Dermis blood vessel endothelial cell (primary cell): ENCODE measurements around the gene ANTKMT. TPM values are rescaled to one million over a fixed set of nuclear protein-coding genes. Genes with fewer than 3 reads are reported as not detected.
"Not testable (repeated sequence)": the region's sequence is repeated elsewhere in the genome, so short reads cannot be mapped to it uniquely, and the experiment has no call there.

Source experiments
- DNase-seq: peaks from one replicate; pipeline ENCODE4 v3.0.0; 2010
- total RNA-seq: library from RNA; depleted of rRNA; stranded (reverse); fragments of >200 nt; gene quantifications from 2 replicates; pipeline ENCODE4 v1.2.3, GENCODE V29; 2014

The ANTKMT gene
- total RNA-seq, 1 donor from 2014 or later: 47.5 TPM

DNA sequence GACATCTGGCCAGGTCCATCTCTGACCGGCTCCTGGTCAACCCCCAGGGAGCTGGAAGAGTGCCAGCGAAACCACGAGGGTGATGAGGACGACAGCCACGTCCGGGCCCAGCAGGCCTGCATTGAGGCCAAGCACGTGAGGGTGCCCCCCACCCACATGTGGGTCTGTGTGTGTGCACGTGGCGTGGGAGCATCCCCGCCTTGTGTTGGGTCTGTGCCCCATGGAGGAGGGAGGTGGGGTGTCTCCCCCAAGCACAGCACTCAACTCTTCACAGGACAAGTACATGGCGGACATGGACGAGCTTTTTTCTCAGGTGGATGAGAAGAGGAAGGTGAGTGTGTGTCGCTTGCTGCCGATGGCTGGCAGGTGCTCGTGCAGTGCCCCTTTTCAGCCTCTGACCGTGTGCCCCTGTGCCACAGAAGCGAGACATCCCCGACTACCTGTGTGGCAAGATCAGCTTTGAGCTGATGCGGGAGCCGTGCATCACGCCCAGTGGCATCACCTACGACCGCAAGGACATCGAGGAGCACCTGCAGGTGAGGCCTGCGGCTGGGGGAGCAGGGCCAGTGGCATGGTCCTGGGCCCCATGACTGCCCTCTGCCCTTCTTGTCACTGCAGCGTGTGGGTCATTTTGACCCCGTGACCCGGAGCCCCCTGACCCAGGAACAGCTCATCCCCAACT is 39.1 kb upstream of the ANTKMT start:
- no peak for DNase-seq

- no peak for DNase-seq
These were observed 38.2 kb upstream of the ANTKMT start for GRCh38 chr16:682493-683395.

DNA sequence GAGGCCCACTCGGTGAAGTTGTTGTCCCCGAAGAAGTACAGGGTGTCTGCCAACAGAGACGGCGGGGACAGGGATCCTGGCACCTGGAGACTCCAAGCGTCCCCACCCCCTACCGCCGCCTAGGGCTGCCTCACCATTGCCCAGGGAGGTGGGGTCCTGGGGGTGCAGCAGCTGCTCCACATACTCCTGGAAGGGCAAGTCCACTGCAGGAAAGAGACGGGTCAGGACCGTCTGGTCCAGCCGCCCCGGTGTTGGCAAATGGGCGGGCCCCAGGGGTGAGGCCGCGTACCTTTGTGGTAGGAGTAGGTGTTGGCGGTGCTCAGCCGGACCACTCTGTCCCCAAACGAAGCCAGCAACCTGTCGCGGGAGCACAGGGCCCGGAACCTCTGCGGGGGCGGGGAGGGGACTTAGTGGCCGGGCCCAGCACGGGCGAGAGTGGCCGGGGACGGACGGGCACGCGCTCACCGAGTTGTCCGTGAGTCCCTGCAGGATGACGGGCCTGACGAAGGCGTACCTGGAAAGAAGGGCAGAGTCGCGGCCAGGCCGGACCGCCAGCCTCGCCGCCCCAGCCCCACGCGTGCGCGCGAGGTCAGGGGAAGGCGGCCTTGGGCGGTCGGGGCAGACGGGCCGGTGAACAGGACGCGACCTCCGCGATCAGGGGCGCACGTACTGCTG is 37.4 kb upstream of the ANTKMT start:
- no peak for DNase-seq

DNA sequence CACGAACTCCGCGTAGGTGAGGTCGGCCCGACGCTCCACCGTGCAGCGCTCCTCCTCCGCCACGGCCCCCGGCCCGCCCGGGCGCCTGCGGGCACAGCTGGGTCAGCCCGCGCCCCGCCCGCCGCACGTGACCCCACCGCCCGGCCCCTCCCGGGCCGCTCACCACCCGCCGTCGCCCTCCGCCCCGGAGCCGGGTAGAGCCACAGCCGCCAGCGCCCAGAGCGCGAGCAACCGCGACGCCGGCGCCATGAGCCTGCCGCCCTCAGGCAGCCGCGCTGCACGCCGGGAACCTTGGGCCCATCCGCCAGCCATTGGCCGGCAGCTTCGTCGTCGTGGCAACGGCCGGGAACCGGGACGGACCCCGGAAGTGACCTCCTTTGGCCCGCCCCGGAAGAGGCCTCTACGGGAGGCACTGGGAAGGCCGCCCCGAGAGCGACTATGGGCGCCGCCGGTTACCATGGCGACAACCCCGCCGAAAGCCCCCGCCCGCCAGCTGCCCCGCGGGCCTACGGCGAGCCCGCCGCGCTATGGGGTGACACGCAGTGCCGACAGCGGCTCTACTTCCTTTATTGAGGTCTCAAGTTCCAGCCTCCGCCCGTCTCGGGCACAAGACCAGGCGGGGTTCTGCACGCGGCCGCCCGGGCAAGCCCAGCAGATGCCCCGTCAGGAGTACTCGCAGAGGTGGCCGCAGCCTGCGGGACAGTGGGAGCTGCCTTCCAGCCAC is 36.7 kb upstream of the ANTKMT start, which contains the start of gene JMJD8:
Gene JMJD8 (minus strand): TSS at position 264 of the 724 bp plus-strand sequence. CDS start 15 bp downstream, at position 249.
- peak; percentile 93 for DNase-seq

GRCh38 chr16:684961-685696 is 35.8 kb upstream of the ANTKMT start:
- DNase-seq: no peak

- peak; percentile 76 for DNase-seq
These were observed 35.0 kb upstream of the ANTKMT start for GRCh38 chr16:685967-686366.

- DNase-seq: no peak
These were observed 34.3 kb upstream of the ANTKMT start for GRCh38 chr16:686459-687260.

- DNase-seq: no peak
These were observed 33.4 kb upstream of the ANTKMT start for GRCh38 chr16:687499-687898.

DNA sequence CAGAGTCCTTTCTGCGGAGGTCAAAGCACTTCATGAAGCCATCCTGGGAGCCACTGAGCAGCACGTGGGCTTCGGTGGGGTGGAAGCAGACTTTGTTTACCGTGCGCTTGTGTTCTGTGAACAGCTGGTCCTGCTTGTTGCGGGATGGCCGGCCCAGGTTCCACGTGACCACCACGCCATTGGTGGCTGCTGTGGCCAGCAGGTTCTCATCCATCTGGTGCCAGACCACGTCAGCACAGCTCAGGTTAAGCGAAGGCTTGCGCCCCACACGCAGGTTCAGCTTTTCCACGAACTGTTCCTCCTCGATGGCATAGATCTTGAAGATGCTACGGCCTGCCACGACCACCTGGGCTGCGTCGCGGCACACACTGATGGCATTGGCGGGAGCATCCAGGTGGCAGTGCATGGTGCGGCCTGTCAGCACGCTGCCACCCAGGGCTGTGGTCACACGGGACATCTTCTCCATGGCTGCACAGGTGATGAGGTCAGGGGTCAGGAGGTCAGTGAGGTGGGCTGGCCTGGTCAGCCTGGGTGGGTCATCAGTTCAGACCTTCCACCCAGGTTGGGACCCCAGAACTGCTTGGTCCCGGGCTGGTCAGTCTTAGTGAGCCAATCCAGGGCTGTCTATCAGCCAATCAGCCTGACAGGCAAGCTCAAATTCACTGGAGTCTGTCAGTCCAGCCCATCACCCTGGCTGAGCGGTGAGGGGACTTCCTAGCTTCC is 31.6 kb upstream of the ANTKMT start:
- DNase-seq: no peak

GRCh38 chr16:691242-691641 is 29.7 kb upstream of the ANTKMT start:
- DNase-seq: not testable (repeated sequence)

DNA sequence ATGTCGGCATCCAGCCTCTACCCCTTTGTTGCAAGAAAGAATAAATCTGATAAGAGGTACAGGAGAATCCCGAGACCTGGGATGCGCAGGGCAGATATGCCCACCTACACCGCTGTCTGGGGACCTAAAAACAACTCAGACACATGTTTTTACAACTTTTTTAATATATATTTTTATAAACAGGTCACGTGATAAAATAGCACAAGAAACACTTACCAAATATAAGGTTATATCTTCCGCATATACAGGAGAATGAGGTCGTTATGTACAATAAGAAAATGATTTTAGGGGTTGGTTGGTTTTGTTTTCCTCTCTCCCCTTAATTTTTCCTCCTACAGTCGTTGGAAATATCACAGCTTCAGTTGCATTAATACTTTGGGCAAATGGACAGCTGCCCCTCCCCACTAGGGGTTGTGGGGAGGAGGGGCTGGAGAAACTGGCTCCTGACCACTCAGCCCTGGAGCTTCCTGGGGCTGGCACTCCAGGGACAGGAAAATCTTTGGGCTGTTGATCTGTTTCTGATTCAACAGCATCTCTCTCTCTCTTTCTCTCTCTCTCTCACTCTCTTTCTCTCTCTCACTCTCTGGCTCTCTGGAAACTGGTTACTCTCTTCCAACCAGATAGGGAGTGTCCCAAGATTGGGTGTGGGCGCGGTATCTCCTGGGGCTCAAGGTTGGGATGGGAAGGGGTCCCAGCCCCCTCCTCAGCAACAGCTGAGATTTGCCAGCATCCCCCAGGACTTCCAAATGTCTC is 28.4 kb upstream of the ANTKMT start:
- DNase-seq: no peak

DNA sequence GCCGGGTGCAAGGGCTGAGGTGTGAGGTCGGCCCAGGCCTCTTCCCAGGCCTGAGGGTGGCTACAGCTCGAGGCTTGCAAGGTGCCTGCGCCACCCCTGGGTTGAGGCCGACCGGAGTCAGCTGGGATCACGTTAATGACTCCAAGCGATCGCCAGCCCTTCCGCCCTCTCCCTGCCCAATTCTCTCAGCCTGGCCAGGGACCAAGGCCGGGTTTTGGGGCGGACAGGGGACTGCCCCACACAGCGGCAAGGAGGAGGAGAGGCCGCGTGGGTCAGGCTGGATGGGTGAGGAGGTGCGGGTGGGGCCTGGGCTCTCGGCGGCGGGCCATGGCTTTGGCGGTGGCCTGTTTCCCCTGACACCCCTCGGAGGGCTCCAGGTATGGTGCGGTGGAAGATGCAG is 27.6 kb upstream of the ANTKMT start:
- no peak for DNase-seq

- DNase-seq: no peak
These were observed 27.2 kb upstream of the ANTKMT start for GRCh38 chr16:693766-694165.

DNA sequence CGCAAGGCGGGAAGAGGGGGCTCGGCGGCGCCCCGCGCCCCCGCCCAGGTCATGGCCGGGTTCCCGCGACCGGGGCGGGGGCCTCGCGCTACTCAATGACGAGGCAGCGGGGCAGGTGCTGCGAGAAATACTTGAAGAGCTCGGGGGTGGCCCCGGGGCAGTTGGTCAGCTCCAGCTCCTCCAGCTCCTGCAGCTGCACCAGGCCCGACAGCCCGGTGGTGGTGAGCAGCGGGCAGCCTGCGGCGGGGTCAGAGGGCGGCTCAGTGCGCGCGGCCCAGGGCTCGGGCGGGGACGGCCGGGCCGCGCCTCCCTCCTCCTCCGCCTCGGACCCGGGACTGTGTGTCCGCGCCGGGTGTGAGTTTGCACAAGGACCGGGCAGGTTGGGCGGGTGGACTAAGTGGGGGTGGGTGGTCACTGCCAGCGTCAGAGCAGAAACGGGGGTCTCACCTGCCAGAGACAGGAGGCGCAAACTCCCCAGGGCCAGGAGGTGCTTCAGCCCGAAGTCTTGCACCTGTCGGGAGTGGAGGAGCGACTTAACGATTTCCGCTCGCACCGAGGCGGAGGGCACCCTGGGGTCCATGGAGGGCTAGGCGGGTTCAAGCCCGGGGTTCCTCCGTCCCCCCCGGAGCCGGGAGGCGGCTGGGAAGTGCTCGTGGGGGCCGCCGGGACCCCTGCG is 26.6 kb upstream of the ANTKMT start:
- no peak for DNase-seq

DNA sequence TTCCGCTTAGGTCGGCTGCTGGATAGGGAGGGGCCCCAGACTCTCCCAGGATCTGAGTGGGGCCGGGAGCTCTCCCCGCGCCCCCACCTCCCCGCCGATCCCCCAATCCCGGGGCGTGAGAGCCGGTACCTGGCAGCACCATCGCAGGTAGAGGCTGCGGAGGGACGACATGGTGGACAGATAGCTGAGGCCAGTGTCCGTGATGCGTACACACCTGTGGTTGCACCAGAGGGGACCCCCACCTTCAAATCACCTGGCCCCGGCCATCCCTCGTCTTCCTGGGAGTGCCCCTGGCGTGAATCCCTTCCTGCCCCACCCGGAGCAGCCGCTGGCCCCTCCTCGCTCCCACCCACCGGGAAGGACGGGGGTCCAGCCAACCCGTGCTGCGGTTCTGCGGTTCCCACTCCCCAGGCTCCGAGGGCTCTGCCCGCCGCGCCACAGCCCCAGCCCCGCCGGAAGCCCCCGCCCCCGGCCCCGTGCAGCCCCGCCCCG is 26.0 kb upstream of the ANTKMT start:
- no peak for DNase-seq

DNA sequence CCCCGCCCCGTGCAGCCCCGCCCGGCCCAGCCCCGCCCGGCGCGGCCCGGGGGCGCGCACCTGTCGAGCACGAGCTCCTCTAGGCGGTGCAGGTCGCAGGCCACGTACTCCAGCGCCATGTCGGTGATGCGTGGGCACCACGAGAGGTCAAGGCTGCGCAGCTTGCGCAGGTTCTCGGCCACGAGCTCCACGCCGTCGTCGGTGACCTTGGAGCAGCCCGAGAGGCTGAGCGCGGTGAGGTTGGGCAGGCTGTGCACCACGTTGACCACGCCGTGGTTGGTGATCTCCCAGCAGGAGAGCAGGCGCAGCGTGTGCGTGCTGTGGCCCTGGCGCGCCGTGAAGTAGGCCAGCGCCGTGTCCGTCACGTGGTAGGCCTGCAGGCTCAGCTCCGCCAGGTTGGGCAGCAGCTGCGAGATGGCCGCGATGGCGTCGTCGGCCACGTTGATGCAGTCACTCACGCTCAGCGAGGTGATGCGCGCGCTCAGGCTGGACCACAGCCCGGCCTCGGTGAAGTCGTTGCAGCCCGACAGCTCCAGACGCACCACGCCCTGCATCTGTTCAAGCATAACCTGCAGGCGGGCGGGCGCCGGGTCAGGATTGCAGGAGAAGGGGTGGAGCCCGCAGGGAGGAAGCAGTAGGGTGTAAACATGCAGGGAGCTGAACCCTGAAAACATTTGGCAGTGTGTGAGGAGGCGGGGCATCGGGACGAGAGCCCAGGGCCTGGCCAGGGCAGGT is 25.4 kb upstream of the ANTKMT start:
- DNase-seq: no peak

DNA sequence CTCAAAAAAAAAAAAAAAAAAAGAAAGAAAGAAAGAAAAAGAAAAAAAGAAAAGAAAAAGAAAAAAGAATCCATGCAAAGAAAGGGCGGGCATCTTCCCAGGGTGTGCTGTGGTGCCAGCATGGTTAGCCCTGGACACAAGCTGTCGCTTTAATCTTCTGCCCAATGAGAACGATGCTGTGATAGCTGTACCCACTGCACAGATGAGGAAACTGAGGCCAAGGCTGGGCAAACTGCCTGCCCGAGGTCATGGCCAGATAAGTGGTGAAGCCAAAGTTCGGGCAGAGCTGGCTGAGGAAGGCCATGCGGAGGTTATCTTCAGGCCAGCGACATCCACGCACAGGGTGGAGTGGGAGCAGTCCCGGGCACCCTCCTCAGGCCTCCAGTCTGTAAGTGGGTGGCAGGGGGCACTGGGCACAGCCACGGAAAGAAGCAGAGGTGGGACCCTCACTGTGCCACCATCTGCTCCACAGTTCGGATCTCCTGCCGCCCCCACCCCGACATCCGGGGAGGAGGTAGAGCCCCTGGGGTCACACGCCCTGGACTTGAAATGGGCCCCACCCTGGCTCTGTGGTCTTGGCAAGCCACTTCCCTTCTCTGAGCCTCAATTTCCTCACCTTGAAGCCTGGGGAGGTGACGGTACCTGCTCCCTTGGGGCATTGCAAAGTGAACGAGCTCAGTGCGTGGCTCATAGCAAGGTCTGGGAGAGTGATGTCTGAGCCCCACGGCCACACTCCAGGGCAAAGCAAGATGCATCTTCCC is 21.9 kb upstream of the ANTKMT start:
- no peak for DNase-seq
